GM18499 (cell line): ENCODE results near the gene AKIRIN2.
A peak's percentile ranks its signal among the peaks of the same experiment; 100 is the strongest.
"Not testable (repeated sequence)": the region's sequence is repeated elsewhere in the genome, so short reads cannot be mapped to it uniquely, and the experiment has no call there.

Experiments used
- ATAC-seq: cut with Tn5 transposase; IDR thresholded peaks from one replicate; pipeline ENCODE4 v1.9.1; 2021; ENCODE audit warnings: moderate number of reproducible peaks; ENCODE audit not compliant: insufficient read depth, unreplicated experiment

AKIRIN2 gene

GRCh38 chr6:87721311-87721710 lies 19.3 kb upstream of the AKIRIN2 start:
- no peak for ATAC-seq

GRCh38 chr6:87718662-87719433 lies 16.8 kb upstream of the AKIRIN2 start:
- ATAC-seq = no peak

GRCh38 chr6:87716928-87717614 lies 15.0 kb upstream of the AKIRIN2 start:
- no peak for ATAC-seq

- peak; percentile 45 for ATAC-seq
Observed at GRCh38 chr6:87714093-87714842, 12.2 kb upstream of the AKIRIN2 start.

- ATAC-seq = not testable (repeated sequence)
Observed at GRCh38 chr6:87712713-87713112, 10.7 kb upstream of the AKIRIN2 start.

DNA sequence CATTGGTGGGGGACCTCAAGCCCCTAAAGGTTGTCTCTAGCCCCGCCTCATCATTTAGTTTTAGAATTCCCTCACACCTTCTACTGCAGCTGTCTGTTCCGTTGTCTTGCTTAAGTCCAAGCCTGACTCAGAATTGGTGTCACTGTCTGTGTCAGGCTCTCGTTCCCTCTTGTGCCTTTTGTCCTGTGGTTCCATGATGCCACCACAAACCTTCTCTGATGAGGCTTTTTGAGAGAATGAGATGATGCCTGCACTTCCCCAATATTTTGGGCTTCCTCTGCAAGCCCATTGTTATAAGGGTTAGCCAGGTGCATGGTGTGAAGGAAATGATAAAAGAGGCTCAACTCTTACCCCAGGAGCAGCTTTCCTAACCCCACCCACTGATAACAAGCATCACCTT lies 8.1 kb upstream of the AKIRIN2 start:
- no peak for ATAC-seq

GRCh38 chr6:87708581-87709427 lies 6.8 kb upstream of the AKIRIN2 start:
- not testable (repeated sequence) for ATAC-seq

DNA sequence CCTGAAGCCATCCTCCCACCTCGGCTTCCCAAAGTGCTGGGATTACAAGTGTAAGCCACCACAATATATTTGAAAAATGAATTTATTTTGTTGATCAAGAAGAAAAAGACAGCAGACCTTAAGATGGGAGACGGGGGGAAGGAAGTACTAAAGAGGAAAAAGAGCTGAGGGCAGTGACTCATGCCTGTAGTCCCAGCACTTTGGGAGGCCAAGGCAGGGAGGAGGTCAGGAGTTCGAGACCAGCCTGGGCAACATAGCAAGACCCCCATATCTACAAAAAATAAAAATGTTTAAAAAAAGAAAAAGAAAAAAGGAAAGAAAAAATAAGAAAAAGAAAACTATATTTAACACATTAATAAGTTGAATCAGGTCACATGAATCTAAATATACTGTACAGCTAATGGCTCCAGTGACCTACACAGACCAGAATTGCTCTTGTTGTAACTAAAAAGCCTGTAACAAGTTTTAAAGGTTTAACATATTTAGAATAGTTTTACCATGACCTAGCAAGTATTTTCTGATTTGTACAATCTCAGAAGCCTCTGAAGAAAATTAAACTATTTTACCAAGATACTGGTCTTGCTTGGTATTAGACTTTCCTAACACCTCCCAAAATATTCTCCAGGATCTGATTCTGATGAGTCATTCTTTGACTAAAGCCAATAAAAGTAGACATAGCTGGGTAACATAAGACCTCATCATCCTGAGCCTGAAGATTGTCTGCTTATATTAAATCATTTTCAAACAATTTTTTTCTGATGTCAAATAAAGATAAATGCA lies 4.3 kb upstream of the AKIRIN2 start:
- ATAC-seq = no peak

- peak; percentile 59 for ATAC-seq
Observed at GRCh38 chr6:87705070-87705691, 3.1 kb upstream of the AKIRIN2 start.

DNA sequence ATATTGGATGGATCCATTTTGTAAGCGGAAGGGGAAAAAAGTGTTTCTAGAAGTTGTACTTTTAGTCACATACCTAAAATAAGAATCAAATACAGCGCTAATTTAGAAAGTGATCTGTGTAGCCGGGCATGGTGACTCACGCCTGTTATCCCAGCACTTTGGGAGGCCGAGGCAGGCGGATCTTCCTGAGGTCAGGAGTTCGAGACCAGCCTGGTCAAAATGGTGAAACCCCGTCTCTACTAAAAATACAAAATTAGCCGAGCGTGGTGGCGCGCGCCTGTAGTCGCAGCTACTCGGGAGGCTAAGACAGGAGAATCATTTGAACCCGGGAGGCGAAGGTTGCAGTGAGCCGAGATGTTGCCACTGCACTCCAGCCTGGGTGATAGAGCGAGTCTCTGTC lies 1.0 kb upstream of the AKIRIN2 start:
- not testable (repeated sequence) for ATAC-seq

GRCh38 chr6:87702589-87702945 lies 534 bp upstream of the AKIRIN2 start:
- no peak for ATAC-seq

- ATAC-seq = no peak
Observed at GRCh38 chr6:87701344-87701675, 723 bp downstream of the AKIRIN2 start.

DNA sequence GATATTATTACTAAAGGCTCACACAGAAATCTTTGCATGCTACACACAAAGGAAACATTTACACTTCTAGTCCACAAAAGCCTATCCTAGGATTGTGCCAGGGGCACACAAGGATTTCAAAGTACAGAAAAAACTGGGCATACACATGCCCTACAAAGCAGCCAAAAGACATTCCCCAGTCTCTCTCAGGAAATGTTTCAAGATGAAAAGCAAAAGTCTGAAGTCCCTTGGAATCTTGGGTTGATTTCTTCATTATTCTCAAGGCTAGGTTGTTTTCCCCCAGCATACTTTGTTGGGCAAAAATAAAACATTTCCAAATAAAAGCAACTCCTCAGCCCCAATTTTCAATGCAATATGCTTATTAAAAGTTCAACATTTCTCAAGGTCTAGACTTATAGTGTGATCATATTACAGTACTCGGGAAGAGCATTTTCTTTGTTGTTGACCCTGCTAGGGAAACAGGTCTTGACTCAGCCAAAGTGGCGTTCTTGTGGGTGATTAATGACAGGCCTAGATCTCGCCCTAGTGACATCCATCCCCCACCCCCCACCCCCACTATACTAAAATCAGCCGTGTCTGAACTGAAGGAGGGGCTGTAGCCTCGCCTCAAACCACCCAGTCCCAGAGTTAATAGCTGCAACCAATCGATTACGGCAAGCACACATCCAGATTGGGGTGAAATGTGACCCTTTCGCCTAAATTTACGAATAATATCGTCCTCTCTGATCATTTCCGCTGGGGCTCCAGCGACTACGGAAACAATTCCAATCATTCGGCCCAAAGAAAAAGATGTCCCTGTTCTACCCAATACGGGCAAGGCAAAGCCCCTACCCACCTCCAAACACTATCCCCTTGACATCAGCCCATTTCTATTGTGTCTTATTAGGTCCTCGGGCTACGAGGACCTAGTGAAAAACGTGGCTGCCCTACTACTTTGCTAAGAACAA lies 1.4 kb downstream of the AKIRIN2 start:
- ATAC-seq = no peak

DNA sequence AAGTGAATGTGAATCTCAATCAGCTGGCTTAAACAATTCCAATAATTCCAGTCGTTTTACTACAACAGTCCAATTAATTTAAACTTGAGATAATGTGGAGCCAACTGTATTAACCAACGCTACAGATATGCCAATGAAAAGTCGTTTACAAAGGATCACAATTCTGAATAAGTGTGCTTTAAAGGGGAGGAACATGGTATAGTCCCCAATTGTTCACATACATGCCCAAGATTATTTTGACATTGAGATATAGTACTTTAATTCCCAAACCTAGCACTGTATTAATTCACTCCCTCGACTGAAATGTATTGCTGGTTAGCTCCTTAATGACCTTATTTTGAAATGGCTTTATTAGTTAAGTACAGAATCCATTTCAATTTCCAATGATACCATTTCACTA lies 2.5 kb downstream of the AKIRIN2 start:
- ATAC-seq = no peak

- no peak for ATAC-seq
Observed at GRCh38 chr6:87698547-87699006, 3.5 kb downstream of the AKIRIN2 start.

- ATAC-seq = no peak
Observed at GRCh38 chr6:87697581-87698546, 4.2 kb downstream of the AKIRIN2 start.

DNA sequence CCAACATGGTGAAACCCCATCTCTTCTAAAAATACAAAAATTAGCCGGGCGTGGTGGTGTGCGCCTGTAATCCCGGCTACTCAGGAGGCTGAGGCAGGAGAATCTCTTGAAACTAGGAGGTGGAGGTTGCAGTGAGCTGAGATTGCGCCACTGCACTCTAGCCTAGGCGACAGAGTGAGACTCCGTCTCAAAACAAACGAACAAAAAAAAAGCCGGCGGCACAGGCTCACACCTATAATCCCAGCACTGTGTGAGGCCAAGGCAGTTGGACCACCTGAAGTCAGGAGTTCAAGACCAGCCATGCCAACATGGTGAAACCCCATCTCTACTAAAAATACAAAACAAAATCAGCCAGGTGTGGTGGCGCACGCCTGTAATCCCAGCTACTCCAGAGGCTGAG lies 5.2 kb downstream of the AKIRIN2 start:
- ATAC-seq = not testable (repeated sequence)
